Right cardiac atrium (tissue), 5 donors: ENCODE results near the gene ARL10. TPM values are rescaled to one million over a fixed set of nuclear protein-coding genes. Genes with fewer than 3 reads are reported as not detected.

Experiments
- ATAC-seq, 2 donors: fragments of 200-7000 bp; cut with Tn5 transposase; one replicate each; pipeline versions ENCODE4 v1.8.0 to v1.9.1; 2020; ENCODE audit warnings: moderate library complexity in 2 of 2, mild to moderate bottlenecking in 1 of 2
- DNase-seq, 3 donors: peaks; one replicate each; pipeline ENCODE4 v3.0.0-alpha.2; 2020
- H3K27ac ChIP-seq: one replicate; pipeline ENCODE4 v1.5.1; 2013; ENCODE audit warnings: mild to moderate bottlenecking, low read length, control low read depth, moderate library complexity
- H3K27me3 ChIP-seq: one replicate; pipeline ENCODE4 v1.6.1; 2013; ENCODE audit not compliant: control insufficient read depth, insufficient read depth
- H3K4me1 ChIP-seq: one replicate; pipeline ENCODE4 v1.6.1; 2013; ENCODE audit warnings: low read length; ENCODE audit not compliant: control insufficient read depth, insufficient read depth
- H3K4me3 ChIP-seq: one replicate; pipeline ENCODE4 v1.5.1; 2013; ENCODE audit warnings: low read length, control low read depth
- H3K9me3 ChIP-seq: one replicate; pipeline ENCODE4 v1.6.1; 2013; ENCODE audit warnings: low read length; ENCODE audit not compliant: control insufficient read depth
- WGBS: extraction: QIAGEN DNeasy Blood & Tissue Kit; methylation state at CpG from one replicate; pipeline ENCODE4 v1.1.7; 2013; 5-methylcytosine and 5-hydroxymethylcytosine counted together
- intact Hi-C, 4 donors: fragments of 100-400 bp; cut with DNase I; formaldehyde crosslinking; loops; one replicate each; pipeline versions ENCODE4 v1.11.0 to v1.14.0; 2022 to 2023
- polyA plus RNA-seq: library from polyadenylated mRNA; stranded (reverse); fragments of 200-250 nt; gene quantifications from one replicate; pipeline ENCODE4 v1.2.3, GENCODE V29; 2013
- total RNA-seq, 4 donors: library from RNA; stranded (reverse); fragmentation: NEBNext Ultra II Directional; extraction: Animal tissue kit (Norgen Biotek cat#: 25700); gene quantifications; one replicate each; pipeline ENCODE4 v1.2.1, GENCODE V29; 2021
- donor health status: healthy with polysubstance abuse.
- donor health status: DM: no; HTN: yes; CAD: no.
- donor health status: DM: no; HTN: no; CAD: no.
- donor health status: DM: no; HTN: yes; CAD: no; lungs with severe emphysema.
- donor health status: DM: yes; HTN: yes; CAD: no.

ARL10 gene
- total and polyA plus RNA-seq, 5 donors: 5.1 to 9.7 (median 8.0) TPM

DNA sequence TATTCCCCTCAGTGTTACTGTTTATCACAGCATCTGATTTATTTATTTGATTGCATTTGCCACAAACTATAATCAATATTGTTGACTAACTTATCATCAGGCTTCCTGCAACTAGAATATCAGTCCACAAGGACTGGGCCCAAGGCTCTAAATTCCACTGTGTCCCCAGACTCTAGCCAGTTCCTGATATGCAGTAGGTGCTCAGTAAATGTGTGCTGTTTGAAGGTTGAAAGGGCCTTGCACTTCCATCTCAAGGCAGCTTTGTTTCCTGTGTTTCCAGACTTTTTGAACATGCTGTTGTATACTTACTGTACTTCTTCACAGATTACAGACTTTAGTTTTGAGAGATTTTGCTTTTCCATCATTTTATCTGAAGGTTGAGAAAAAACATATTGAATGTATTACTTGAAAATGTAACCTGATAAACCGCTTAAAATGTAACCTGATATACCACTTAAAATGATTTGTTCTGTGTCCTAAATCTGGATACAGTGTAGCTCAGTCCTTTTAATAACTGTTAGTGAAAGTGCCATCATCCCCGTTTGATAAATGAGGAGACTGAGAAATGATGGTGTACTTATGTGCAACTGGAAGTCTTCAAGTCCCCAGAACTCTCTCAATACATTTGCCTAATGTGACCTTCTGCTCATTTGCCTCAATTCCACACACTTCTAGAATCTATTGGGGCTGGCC, 22.4 kb upstream of the ARL10 start:
- H3K4me1 ChIP-seq: no peaks in the 10 kb centered on the region
- ATAC-seq (no peak), DNase-seq (no peak)
- H3K27me3 ChIP-seq: no peaks in the 10 kb centered on the region
- intact Hi-C loops: no loop called here
- no peak overlapping the region for H3K27ac ChIP-seq
- no peak overlapping the region for H3K4me3 ChIP-seq
- WGBS: 50% methylated on average over 2 of the region's 2 CpGs
- no peaks in the 10 kb centered on the region for H3K9me3 ChIP-seq

DNA sequence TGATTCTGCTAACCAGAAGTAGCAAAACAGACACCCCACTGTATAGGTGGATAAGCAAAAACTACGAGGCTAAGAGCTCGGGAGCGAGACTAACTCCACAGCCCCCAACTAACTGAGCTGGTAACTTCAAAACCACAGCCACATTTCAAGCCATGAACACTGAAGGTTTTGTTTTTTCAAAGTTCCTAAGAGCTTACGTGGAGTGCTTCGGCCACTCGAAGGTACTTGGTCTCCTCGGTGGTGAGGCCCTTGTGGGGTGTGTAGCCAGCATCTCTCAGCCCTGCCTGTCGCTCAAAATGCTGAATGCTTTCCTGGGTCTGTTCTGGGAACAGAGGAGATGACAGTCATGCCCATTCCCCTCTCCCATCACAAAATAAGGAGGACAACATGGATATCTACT, 14.9 kb upstream of the ARL10 start:
- WGBS: 95% methylated on average over 8 of the region's 8 CpGs
- Histone ChIP-seq H3K9me3 (no peaks in the 10 kb centered on the region), H3K27ac (no peak overlapping the region), H3K4me1 (no peaks in the 10 kb centered on the region), H3K27me3 (no peaks in the 10 kb centered on the region), H3K4me3 (no peak overlapping the region)
- intact Hi-C loops: no loop called here
- ATAC-seq (no peak), DNase-seq (no peak)

DNA sequence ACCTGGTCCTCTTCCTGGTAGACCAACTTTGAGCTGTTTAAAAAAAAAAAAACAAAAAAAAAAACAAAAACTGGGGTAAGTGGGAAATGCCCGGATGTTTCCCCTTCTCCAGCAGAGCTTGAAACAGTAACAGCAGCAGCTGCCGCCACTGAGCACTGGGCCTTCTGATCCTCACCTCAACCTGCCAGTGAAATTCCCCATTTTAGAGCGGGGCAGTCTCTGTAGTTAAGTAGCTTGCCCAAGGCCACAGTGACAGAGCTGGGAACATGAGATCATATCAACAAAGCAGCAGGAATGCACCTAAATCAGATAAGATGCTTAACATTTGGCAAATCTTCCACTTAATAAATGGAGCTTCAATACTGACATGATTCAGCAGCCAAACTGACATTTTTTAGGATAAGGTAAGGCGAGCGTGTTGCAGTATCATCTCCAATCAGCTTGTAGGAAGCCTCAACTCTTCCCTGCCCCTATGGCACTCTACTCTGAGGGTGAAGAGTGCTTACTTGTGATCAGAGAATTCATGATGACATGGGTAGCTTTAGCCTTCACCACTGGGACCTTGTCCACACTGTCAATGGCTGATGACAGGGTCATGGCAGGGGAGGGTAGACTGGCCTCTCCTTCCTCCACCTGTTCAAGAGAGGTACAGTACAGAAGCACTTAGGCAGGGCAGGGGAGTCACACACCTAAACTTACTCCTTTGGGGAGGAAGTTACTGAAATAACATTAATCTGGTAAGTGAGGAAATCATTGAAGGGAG, 13.0 kb upstream of the ARL10 start:
- Histone ChIP-seq H3K4me1 (no peaks in the 10 kb centered on the region), H3K27ac (no peak overlapping the region), H3K4me3 (no peak overlapping the region), H3K27me3 (no peaks in the 10 kb centered on the region), H3K9me3 (no peaks in the 10 kb centered on the region)
- intact Hi-C loops: no loop called here
- ATAC-seq (no peak), DNase-seq (no peak)
- WGBS: 94% methylated on average over 5 of the region's 5 CpGs

DNA sequence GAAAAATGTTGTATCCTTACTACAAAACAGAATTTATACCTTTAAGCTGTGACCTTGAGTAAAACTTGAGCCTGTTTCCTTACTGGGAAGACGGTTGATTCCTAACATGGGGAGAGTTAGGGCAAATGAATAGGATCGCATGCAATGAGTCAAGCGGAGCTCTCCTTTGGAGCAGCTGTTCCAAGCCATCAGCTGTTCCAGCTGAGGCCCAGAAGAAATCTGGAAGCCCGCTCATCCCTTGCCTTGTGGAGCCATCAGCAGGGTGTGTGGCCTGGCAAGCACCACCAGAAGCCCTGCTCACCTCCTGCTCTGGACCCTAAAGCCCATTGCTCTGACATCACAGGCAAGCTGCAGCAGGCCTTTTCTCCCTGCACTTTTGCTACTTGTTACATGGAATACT, 11.8 kb upstream of the ARL10 start:
- no peaks in the 10 kb centered on the region for H3K4me1 ChIP-seq
- 97% methylated on average over 4 of the region's 4 CpGs for WGBS
- no peak overlapping the region for H3K4me3 ChIP-seq
- intact Hi-C loops: no loop called here
- no peak for ATAC-seq
- H3K27me3 ChIP-seq: no peaks in the 10 kb centered on the region
- H3K27ac ChIP-seq: no peak overlapping the region
- DNase-seq: no peak
- H3K9me3 ChIP-seq: no peaks in the 10 kb centered on the region

DNA sequence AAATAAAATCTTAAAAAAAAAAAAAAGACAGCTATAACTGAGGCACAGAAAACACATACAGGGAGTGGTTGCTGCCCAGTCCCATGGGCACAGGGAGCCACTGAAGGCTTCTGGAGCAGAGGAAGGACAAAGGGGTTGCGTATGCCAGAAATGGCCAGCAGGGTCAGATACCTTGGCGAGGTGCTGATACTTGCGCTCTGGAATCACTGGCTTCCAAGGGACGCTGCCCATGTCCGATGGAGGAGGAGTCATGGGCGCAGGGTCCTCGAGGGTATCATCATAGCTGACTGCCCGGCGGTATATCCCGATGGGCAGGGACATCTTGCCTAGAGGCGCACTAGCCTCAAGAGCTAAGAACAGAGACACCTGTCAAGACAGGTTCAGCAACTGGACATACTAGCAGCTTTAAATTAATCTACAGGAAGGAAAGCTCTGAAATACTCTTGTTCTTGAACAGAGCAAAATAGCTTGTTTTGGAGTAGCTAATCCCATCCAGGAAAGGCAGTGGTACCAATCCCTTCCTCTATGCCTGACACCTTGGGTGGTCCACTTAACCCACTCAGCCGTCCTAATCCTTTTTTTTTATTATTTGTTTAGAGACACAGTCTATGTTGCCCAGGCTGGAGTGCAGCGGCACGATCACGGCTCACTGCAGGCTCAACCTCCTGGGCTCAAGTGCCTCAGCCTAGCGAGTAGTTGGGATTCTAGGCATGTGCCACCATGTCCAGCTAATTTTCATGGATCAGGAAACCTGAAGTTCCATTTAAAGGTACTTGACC, 9.7 kb upstream of the ARL10 start:
- no peaks in the 10 kb centered on the region for H3K4me1 ChIP-seq
- intact Hi-C loops: no loop called here
- no peaks in the 10 kb centered on the region for H3K27me3 ChIP-seq
- H3K27ac ChIP-seq: no peak overlapping the region
- DNase-seq (no peak), ATAC-seq (no peak)
- H3K4me3 ChIP-seq: no peak overlapping the region
- WGBS: 91% methylated on average over 16 of the region's 16 CpGs
- H3K9me3 ChIP-seq: no peaks in the 10 kb centered on the region

DNA sequence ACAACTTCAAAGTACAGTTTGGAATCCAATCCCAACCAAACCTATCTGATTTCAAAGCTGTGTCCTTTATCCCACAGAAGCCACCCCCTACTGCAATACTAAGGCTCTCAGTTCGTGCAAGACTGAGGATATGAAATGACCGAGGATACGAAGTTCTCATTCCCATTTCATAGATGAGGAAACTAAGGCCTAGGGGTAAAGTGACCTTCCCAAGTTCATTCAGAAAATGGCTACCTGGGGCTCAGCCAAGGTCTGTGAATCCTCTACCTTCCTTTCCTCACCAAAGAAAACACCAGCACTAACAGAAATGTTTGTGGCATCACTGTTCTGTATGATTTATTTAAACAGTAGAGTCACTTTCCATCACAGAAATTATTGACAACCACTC, 9.1 kb upstream of the ARL10 start:
- H3K9me3 ChIP-seq: no peaks in the 10 kb centered on the region
- H3K4me1 ChIP-seq: no peaks in the 10 kb centered on the region
- ATAC-seq: no peak
- H3K27ac ChIP-seq: no peak overlapping the region
- no peak for DNase-seq
- 91% methylated on average over 3 of the region's 3 CpGs for WGBS
- intact Hi-C loops: no loop called here
- no peaks in the 10 kb centered on the region for H3K27me3 ChIP-seq
- no peak overlapping the region for H3K4me3 ChIP-seq

DNA sequence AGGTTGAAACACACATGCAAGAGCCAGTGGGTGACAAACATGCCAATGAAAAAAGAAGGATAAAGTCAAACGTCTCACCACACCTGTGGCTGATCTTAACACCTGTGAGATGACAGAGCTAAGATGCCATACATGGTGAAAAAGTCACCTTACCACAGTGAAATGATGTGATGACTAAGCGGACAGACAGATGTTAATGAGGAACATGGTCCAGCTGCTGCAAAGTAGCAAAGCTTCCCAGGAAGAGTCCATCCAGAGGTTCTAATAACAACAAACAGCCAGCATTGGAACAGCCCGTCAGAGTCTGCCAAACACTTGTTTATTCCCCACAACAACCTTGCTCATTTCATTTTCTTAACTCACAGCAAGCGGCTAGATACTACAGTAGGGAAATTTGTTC, 5.6 kb upstream of the ARL10 start:
- intact Hi-C loops: no loop called here
- WGBS: 63% methylated on average over 4 of the region's 4 CpGs
- Histone ChIP-seq H3K9me3 (no peaks in the 10 kb centered on the region), H3K27me3 (no peaks in the 10 kb centered on the region), H3K4me1 (no peaks in the 10 kb centered on the region), H3K4me3 (no peak overlapping the region), H3K27ac (no peak overlapping the region)
- no peak for DNase-seq
- ATAC-seq: no peak

DNA sequence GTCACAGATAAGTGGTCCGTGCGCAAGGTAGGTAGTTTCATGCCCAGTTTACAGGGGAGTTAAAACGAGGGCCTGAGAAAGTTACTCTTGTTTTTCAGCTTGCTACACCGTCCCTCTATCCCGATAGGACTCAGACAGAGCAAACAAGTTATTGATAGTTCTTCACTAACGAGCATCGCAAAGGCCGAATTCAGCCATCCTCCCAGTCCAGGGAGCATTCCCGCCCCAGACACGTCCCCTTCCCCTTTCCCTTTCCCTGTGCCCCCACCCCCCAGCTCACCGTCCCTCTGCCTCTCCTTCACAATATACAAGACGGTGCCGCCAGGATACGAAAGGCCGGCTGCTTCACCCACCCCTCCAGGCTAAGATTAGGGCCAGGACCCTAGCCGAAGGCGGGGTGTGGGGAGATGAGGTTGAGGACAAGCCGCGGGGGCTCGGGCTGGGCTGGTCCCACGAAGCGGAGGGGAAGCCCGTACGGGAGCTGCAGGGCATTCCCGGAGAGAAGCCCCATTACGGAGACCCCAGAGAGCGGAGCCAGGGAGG, 4.3 kb upstream of the ARL10 start:
- H3K4me3 ChIP-seq: peak overlapping the region; percentile 63
- H3K27me3 ChIP-seq: no peaks in the 10 kb centered on the region
- DNase-seq (peak in 1 of 3 donors; percentile 67), ATAC-seq (peak in 1 of 2 donors; percentile 1)
- H3K9me3 ChIP-seq: no peaks in the 10 kb centered on the region
- no peaks in the 10 kb centered on the region for H3K4me1 ChIP-seq
- intact Hi-C loops: no loop called here
- peak overlapping the region; percentile 22 for H3K27ac ChIP-seq
- 2% methylated on average over 27 of the region's 27 CpGs for WGBS

DNA sequence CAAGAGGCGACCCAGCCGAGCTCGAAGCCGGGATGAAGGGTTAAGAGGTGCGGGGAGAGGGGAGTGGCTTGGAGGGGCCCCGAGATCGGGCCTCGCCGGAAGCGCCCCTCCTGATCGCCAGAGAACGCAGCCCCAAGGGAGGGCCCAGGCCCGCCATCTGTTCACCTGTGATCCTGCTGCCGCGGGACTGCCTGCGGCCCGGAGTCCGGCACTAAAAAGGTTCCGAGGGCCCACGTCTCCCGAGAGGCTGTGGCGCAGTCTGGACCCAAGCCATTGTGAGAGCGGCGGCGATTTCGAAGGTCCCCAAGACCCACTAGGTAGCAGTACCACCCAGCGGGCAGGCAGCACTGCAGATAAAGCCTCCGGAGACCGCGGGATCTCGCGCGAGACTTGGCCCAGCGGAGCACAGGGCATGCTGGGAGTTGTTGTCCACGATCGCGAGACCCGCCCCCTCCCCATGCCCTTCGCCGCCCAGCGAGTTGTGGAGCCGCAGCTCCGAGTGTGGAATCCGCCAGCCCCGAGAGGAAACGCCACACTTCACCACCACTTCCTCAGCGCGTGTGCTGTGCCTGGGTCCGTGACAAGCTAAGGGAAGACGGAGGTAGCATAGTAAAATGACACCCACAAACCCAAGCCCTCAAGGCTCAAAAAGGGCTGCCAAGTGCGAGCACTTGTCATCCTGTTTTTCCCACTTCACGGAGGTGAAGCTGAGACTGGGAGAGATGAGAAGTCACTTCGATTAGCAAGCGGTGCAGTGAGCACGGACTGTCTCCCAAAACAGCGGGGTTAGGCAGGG, 3.7 kb upstream of the ARL10 start, which contains the start of gene KIAA1191:
KIAA1191 (minus strand) TSS at position 328 of the 796 bp plus-strand sequence. CDS start 2,256 bp downstream, outside the sequence.
- Histone ChIP-seq H3K27me3 (no peaks in the 10 kb centered on the region), H3K4me3 (peak within 1 kb of the TSS; percentile 63), H3K9me3 (no peaks in the 10 kb centered on the region), H3K27ac (peak within 1 kb of the TSS; percentile 22), H3K4me1 (peaks cover 3% of the 10 kb centered on the region)
- DNase-seq (peak; percentile 96 to 99 (median 98)), ATAC-seq (peak; percentile 97 to 98)
- intact Hi-C loops: no loop called here
- WGBS: under 1% methylated on average over 56 of the region's 56 CpGs

DNA sequence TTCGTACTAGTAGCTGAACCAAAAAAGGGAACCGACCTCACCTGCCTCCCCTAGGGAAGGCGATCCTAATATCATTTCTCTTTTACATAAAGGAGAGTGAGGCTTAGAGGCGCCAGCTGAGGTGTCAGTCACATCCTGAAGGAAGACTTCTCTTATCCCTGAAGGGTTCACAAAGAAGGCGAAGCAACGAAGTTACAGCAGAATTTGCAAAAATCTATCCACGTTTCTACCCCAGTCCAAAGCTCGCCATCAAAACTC, 3.1 kb upstream of the ARL10 start:
- Histone ChIP-seq H3K9me3 (no peaks in the 10 kb centered on the region), H3K27me3 (no peaks in the 10 kb centered on the region), H3K4me1 (peaks cover 3% of the 10 kb centered on the region), H3K4me3 (peak overlapping the region; percentile 63), H3K27ac (peak overlapping the region; percentile 19)
- 69% methylated on average over 8 of the region's 8 CpGs for WGBS
- DNase-seq (no peak), ATAC-seq (no peak)
- intact Hi-C loops: no loop called here
